Measurements from ENCODE around the gene DSG2. TPM values are rescaled to one million over a fixed set of nuclear protein-coding genes. Genes with fewer than 3 reads are reported as not detected.

DSG2 gene
- total RNA-seq: 154 and 155 TPM in 2 replicates

DNA sequence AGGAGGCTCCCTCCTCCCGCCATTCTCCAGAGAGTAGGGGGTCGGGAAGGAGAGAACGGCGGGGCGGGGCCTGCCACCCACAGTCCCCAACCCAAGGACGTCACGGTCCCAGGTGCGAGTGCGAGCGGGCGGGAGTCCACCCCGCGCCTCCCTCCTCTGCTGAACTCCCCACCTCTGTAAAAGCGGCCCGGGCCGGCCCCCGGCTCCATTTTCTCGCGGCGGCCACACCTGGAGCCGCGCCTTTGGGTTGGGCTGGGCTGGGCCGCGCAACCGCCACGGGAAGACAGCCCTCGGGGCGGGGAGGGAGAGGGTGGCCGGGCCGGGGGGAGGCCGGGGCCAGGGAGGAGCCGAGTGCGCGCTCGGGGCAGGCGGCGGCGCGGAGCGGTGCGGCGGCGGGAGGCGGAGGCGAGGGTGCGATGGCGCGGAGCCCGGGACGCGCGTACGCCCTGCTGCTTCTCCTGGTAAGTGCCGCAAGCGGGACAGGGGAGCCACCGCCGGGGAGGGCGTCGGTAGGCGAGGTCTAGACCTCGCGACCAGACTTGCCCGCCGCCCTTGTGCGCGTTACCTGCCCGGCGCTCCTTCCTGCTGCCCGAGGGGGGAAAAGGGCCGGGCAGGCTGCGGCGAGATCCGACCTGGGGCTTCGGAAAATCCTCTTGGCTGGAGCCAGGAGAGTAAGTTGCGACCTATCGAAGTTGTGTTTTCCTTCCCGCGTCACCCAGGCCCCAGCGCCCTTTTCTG lies at the start of gene DSG2:
TSS of gene DSG2 (plus strand) at position 342 of the 738 bp plus-strand sequence. CDS start at position 417, 75 bp downstream.
- Histone ChIP-seq H3K4me3 (ENCODE audit: low read depth, low read length) (peak within 1 kb of the TSS; percentile 95), H3K27me3 (ENCODE audit: control insufficient read depth, insufficient read depth, low read length) (no peaks in the 10 kb centered on the region), H3K36me3 (ENCODE audit: control insufficient read depth, insufficient read depth, low read length) (no peaks in the 10 kb centered on the region)
- TF ChIP-seq, protein P1, sequence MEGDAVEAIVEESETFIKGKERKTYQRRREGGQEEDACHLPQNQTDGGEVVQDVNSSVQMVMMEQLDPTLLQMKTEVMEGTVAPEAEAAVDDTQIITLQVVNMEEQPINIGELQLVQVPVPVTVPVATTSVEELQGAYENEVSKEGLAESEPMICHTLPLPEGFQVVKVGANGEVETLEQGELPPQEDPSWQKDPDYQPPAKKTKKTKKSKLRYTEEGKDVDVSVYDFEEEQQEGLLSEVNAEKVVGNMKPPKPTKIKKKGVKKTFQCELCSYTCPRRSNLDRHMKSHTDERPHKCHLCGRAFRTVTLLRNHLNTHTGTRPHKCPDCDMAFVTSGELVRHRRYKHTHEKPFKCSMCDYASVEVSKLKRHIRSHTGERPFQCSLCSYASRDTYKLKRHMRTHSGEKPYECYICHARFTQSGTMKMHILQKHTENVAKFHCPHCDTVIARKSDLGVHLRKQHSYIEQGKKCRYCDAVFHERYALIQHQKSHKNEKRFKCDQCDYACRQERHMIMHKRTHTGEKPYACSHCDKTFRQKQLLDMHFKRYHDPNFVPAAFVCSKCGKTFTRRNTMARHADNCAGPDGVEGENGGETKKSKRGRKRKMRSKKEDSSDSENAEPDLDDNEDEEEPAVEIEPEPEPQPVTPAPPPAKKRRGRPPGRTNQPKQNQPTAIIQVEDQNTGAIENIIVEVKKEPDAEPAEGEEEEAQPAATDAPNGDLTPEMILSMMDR (IDR thresholded peaks at IDR 0.05; ENCODE audit: insufficient read depth, low read length, poor library complexity, severe bottlenecking): no peak
- DNase-seq (ENCODE audit: low read depth): no peak

DNA sequence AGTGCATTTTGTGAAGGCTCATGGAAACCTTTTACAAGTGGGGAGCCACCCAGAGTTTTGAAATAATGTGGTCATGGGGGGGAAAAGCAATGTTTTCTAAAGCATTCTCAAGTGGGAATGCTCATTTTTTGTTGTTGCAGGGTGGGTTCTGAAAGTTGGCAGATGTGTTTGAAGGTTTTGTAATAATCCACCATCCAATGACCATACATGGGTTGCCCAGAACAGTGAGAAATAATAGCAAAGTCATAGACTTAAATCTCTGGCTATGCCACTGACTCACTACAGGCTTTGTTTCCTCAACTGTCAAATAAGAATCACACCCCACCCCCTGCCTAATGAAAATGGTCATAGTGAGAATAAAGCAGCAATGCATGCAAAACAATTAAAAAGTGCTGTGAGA lies 47.6 kb upstream of the DSG2 start:
- TF ChIP-seq, protein P1 (IDR thresholded peaks at IDR 0.05; ENCODE audit: insufficient read depth, low read length, poor library complexity, severe bottlenecking): no peak
- no peak overlapping the region for H3K4me3 ChIP-seq (ENCODE audit: low read depth, low read length)
- H3K27me3 ChIP-seq (ENCODE audit: control insufficient read depth, insufficient read depth, low read length): no peaks in the 10 kb centered on the region
- DNase-seq (ENCODE audit: low read depth): no peak
- H3K36me3 ChIP-seq (ENCODE audit: control insufficient read depth, insufficient read depth, low read length): no peaks in the 10 kb centered on the region

DNA sequence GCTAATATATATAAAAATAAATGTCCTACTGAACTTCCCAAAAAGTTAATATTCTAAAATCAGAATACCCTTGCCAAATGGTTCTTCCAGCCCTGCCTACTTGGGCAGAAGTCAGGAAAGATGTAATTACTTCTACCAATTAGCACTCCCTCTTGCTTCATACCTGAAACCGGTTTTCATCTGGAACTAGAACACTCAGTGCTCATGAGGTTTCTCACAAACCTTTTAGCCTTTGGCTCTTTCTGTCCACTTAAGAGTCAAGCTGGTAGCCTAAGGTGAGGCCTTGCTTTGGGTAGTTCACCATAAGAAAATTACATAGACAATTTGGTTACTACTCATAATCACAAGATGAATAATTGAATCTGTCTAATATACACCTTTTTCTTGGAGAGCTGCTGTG lies 46.4 kb upstream of the DSG2 start:
- Histone ChIP-seq H3K36me3 (ENCODE audit: control insufficient read depth, insufficient read depth, low read length) (no peaks in the 10 kb centered on the region), H3K4me3 (ENCODE audit: low read depth, low read length) (no peak overlapping the region), H3K27me3 (ENCODE audit: control insufficient read depth, insufficient read depth, low read length) (no peaks in the 10 kb centered on the region)
- no peak for DNase-seq (ENCODE audit: low read depth)
- TF ChIP-seq, protein P1 (IDR thresholded peaks at IDR 0.05; ENCODE audit: insufficient read depth, low read length, poor library complexity, severe bottlenecking): no peak

DNA sequence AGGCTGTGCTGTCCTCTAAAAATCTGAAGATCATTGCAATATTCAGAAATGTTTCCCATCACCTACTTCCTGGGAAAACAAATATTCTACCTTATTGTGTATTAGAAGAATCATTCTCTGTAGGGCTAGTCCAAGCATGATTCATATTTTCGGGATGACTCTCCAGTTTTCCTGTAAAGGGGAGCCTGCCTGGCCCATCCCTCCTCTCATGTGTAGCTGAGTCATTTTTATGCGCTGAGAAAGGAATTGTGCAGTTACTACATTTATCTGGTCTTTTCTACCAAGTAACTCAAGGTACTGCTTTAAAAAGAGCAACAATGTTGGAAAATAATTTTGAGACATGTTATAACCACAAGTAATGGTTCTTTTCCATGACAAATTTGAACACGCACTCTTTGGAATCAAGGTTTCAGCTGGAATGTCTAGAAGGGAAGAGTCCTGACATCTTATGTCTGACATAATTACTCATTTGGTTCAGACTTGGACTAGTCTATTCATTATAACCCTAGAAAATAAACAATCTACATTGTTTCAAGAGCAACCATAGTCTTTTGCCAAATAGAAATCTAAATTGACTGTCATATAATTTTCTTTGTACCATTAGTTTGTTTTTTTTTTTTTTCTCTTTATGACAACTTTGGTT lies 43.8 kb upstream of the DSG2 start:
- H3K4me3 ChIP-seq (ENCODE audit: low read depth, low read length): no peak overlapping the region
- no peaks in the 10 kb centered on the region for H3K27me3 ChIP-seq (ENCODE audit: control insufficient read depth, insufficient read depth, low read length)
- peak; percentile 44 for DNase-seq (ENCODE audit: low read depth)
- TF ChIP-seq, protein P1 (IDR thresholded peaks at IDR 0.05; ENCODE audit: insufficient read depth, low read length, poor library complexity, severe bottlenecking): no peak
- H3K36me3 ChIP-seq (ENCODE audit: control insufficient read depth, insufficient read depth, low read length): no peaks in the 10 kb centered on the region

DNA sequence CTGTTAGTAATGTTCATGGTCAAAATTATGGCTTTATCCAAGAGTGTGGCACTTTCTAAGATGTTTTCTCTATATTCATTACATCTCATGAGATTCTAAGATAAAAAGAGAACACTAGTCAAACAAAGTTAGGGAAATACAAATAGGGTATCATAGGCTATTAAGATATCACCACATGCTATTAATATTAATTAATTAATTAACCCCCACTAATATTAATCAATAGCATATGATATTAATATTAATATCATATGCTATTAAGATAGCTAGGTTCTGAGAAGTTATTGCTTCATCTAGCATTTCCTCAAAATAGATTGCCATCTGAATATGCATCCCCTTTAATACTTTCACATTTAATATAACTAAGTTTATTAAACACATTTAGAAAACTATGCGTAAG lies 28.3 kb upstream of the DSG2 start:
- no peaks in the 10 kb centered on the region for H3K27me3 ChIP-seq (ENCODE audit: control insufficient read depth, insufficient read depth, low read length)
- no peak overlapping the region for H3K4me3 ChIP-seq (ENCODE audit: low read depth, low read length)
- DNase-seq (ENCODE audit: low read depth): no peak
- H3K36me3 ChIP-seq (ENCODE audit: control insufficient read depth, insufficient read depth, low read length): no peaks in the 10 kb centered on the region
- TF ChIP-seq, protein P1 (IDR thresholded peaks at IDR 0.05; ENCODE audit: insufficient read depth, low read length, poor library complexity, severe bottlenecking): no peak
